Amygdala (tissue), 56 donors: Measurements from ENCODE around the gene RPL41.
"Not testable (repeated sequence)": the region's sequence is repeated elsewhere in the genome, so short reads cannot be mapped to it uniquely, and the experiment has no call there.

Experiments used
- DNase-seq, 56 donors: peaks; one replicate each; lab custom pipeline; 2025; lab: John Stamatoyannopoulos, UW

Gene RPL41

GRCh38 chr12:56116267-56117081 is at the start of gene RPL41:
TSS of gene RPL41 (plus strand) at chr12:56116633.
- DNase-seq, result peak; percentile 63 to 97 (median 88)

GRCh38 chr12:56071648-56072047 is 44.8 kb upstream of the RPL41 start:
- DNase-seq, result no peak

- no peak for DNase-seq
Measured at GRCh38 chr12:56074396-56074795, 42.0 kb upstream of the RPL41 start.

GRCh38 chr12:56077966-56078365 is 38.5 kb upstream of the RPL41 start:
- not testable (repeated sequence) for DNase-seq

- no peak for DNase-seq
Measured at GRCh38 chr12:56078427-56078826, 38.0 kb upstream of the RPL41 start.

DNA sequence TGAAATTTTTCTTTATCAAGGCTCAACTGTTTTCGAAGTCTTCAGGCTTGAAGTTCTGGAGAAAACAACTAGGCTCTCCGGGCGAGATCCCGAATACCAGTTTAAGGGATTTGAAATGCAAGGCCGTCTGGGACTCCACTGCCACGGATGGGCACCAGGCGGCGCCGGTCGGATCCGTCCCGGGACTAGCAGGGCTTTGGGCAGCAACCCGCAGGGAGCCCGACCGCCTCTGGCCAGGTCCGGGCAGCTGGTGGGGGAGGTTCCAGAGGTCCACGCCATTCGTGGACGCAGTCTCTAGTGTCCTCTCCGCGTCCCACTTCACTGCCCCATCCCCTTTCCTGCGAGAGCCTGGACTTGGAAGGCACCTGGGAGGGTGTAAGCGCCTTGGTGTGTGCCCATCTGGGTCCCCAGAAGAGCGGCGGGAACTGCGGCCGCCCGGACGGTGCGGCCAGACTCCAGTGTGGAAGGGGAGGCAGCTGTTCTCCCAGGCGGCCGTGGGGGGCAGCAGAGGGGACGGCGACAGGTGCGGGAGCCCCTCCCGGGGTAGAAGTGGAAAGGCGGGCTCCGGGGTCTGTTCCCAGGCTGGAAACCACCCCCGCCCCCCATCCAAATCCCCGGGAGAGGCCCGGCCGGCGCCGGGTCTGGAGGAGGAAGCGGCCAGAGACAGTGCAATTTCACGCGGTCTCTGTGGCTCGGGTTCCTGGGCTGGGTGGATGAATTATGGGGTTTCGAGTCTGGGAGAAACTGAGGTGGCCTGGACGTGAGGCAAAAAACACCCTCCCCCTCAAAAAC is 37.3 kb upstream of the RPL41 start:
- peak; percentile 18 to 91 (median 71) for DNase-seq

- peak in 54 of 56 donors; percentile 7 to 83 (median 53) for DNase-seq
Measured at GRCh38 chr12:56079723-56080555, 36.5 kb upstream of the RPL41 start, which contains the start of gene ERBB3. TSS of gene ERBB3 (plus strand) at chr12:56080165. CDS start at chr12:56080301, 136 bp downstream.

GRCh38 chr12:56080556-56081138 is 35.8 kb upstream of the RPL41 start:
- peak in 2 of 56 donors; percentile 13 to 16 for DNase-seq

DNA sequence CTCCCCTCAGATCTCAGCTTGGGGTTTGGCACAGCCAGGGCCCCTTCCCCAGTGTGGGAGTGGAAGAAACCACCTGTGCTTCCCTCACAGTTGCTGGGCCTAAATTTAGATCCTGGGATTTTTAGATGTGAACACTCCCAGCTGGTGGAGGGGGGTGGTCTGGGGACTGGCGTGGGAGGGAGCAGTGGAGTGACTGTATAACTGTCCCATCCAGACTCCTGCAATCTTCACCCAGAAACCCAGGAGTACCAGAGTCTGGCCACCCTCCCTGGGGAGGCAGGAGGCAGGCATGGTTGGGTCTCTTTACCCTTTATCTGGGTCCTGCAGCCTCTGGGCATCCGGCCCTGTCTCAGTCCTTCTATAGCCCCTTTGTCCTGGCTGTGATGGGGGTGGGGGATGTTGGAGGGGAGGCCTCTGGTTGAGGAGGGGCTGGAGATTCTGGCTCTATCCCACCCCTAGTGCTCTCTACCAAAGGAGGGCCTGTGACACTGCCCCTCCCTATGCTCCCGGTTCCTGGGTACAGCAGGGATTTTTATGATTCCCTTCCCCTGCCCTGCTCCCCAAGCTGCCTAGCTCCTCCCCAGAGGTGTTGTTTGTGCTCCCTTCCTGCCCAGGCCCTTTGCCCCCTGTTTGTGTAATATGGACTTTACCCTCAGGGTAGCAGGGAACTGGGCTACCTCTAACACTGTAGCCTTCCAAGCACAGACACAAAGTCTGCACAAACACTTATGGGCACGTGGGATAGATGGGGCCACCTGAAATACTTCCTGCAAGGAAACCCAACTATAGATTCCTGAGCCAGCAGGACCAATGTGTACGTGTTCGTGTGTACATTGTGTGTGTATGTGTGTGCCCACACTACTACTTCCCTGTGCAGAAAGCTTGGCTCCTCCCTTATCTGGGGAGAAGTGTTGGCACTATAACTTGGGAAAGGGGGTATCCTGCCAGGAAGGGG is 34.8 kb upstream of the RPL41 start:
- DNase-seq, result peak in 51 of 56 donors; percentile 4 to 81 (median 53)

- peak in 8 of 56 donors; percentile 18 to 53 (median 44) for DNase-seq
Measured at GRCh38 chr12:56082382-56082781, 34.1 kb upstream of the RPL41 start.

DNA sequence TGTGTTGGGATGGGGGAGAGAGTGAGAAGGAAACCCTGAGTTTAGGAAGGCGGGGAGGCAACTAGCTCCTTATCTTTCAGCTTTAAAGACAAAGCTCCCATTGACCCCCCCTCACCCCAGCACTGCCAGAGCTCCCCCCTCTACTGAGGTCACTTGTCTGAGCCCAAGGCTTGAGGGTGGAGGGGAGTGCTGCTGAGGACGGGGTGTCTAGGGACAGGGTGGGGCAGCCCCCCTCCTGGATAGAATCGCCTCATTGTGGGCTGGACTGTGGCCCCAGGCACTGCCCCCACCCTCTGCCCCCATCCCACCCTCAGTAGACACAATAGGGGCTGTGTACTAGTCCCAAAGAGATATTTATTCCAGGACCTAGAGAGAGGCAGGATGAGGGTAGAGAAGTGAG is 33.5 kb upstream of the RPL41 start:
- peak in 54 of 56 donors; percentile 16 to 95 (median 80) for DNase-seq

DNA sequence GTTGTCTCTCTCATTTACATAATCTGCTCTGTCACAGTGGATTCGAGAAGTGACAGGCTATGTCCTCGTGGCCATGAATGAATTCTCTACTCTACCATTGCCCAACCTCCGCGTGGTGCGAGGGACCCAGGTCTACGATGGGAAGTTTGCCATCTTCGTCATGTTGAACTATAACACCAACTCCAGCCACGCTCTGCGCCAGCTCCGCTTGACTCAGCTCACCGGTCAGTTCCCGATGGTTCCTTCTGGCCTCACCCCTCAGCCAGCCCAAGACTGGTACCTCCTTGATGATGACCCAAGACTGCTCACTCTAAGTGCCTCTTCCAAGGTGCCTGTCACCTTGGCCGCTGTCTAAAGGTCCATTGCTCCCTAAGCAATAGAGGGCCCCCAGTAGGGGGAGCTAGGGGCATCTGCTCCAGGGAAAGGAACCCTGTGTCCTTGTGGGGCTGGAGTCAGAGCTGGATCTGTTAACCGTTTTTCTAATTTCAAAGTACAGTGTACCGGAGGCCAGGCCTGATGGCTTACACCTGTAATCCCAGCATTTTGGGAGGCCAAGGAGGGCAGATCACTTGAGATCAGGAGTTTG is 31.4 kb upstream of the RPL41 start:
- DNase-seq, result peak in 5 of 56 donors; percentile 3 to 12 (median 6)

- no peak for DNase-seq
Measured at GRCh38 chr12:56086096-56086495, 30.3 kb upstream of the RPL41 start.

DNA sequence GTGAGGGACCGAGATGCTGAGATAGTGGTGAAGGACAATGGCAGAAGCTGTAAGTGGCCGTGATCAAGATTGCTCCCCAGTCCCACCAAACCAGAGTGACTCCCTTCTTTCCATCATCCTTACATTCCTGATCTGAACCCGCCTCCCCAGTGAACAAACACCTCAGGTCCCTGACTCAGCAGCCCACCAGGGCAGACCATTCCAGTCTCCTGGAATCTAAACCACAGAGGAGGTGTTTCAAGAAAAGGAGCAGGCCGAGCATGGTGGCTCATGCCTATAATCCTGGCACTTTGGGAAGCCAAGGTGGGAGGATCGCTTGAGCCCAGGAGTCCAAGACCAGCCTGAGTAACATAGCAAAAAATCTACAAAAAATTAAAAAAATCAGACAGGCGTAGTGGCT is 29.8 kb upstream of the RPL41 start:
- no peak for DNase-seq

- DNase-seq, result peak in 12 of 56 donors; percentile 1 to 26 (median 6)
Measured at GRCh38 chr12:56087220-56087619, 29.2 kb upstream of the RPL41 start.

DNA sequence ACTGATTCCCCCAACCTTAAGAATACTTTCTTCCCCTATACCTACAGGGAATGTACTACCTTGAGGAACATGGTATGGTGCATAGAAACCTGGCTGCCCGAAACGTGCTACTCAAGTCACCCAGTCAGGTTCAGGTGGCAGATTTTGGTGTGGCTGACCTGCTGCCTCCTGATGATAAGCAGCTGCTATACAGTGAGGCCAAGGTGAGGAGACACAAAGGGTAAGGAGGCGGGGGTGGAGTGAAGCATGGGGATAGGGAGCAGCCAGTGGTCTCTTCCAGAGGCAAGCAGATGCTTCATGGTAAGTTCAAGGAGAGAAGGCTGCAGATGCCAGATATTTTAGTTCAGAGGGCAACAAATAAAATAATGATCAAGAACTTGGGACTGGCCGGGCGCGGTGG is 18.7 kb upstream of the RPL41 start:
- no peak for DNase-seq

DNA sequence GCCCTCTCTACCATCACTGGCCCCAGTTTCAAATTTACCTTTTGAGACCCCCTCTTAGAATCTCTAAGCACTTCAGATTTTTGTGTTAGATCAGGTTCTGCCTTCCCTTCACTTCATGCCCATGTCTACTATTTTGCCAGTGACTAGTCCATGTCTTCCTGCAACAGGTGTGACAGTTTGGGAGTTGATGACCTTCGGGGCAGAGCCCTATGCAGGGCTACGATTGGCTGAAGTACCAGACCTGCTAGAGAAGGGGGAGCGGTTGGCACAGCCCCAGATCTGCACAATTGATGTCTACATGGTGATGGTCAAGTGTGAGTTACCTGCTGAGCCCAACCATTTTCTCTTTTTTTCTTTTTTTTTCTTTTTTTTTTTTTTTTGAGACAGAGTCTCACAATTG is 17.8 kb upstream of the RPL41 start:
- no peak for DNase-seq

DNA sequence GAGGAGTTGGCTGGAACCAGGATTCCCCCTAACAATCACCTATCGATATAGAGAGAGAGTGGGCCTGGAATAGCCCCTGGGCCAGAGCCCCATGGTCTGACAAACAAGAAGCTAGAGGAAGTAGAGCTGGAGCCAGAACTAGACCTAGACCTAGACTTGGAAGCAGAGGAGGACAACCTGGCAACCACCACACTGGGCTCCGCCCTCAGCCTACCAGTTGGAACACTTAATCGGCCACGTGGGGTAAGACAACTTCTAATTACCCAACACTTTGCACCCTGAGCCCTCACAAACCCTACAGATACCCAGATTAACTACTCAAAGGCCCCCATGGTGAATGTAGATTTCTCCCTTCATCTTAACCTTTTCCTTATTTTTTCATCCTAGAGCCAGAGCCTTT is 16.6 kb upstream of the RPL41 start:
- DNase-seq, result no peak

DNA sequence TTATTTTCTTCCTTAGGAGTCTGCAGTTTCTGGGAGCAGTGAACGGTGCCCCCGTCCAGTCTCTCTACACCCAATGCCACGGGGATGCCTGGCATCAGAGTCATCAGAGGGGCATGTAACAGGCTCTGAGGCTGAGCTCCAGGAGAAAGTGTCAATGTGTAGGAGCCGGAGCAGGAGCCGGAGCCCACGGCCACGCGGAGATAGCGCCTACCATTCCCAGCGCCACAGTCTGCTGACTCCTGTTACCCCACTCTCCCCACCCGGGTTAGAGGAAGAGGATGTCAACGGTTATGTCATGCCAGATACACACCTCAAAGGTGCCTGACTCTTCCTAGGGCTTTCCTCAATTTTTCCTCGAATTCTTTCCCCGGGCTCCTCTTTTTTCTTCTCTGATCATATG is 15.4 kb upstream of the RPL41 start:
- no peak for DNase-seq
